Endodermal cell (in vitro differentiated cells): ENCODE measurements around the gene DDX11. TPM values are rescaled to one million over a fixed set of nuclear protein-coding genes. Genes with fewer than 3 reads are reported as not detected.
"Not testable (repeated sequence)": the region's sequence is repeated elsewhere in the genome, so short reads cannot be mapped to it uniquely, and the experiment has no call there.

Experiments used
- DNase-seq: peaks from one replicate; pipeline ENCODE4 v3.0.0-alpha.2; 2017
- H3K27ac ChIP-seq: 2 replicates; pipeline ENCODE4 v1.5.1; 2013; ENCODE audit warnings: mild to moderate bottlenecking, low read depth, low read length, moderate library complexity
- H3K27me3 ChIP-seq: 2 replicates; pipeline ENCODE4 v1.6.1; 2013; ENCODE audit warnings: mild to moderate bottlenecking, low read length, moderate library complexity; ENCODE audit not compliant: insufficient read depth, control insufficient read depth, poor library complexity, severe bottlenecking
- H3K36me3 ChIP-seq: 2 replicates; pipeline ENCODE4 v1.7.0; 2013; ENCODE audit warnings: mild to moderate bottlenecking, low read length, moderate library complexity; ENCODE audit not compliant: control insufficient read depth, insufficient read depth
- H3K4me1 ChIP-seq: one replicate; pipeline ENCODE4 v1.7.0; 2013; ENCODE audit warnings: low read length; ENCODE audit not compliant: control insufficient read depth, insufficient read depth
- H3K4me3 ChIP-seq: 2 replicates; pipeline ENCODE4 v1.5.1; 2013; ENCODE audit warnings: mild to moderate bottlenecking, low read length, moderate library complexity
- H3K9ac ChIP-seq: 2 replicates; pipeline ENCODE4 v1.6.1; 2013; ENCODE audit warnings: mild to moderate bottlenecking, low read length, moderate library complexity; ENCODE audit not compliant: poor library complexity, severe bottlenecking; ENCODE audit errors: extremely low read depth
- H3K9me3 ChIP-seq: 2 replicates; pipeline ENCODE4 v1.6.1; 2013; ENCODE audit warnings: mild to moderate bottlenecking, low read length, moderate library complexity; ENCODE audit not compliant: control insufficient read depth
- H3K27ac Mint-ChIP-seq: 2 replicates; pipeline ENCODE4 v1.8.0; 2020; ENCODE audit warnings: mixed read lengths
- H3K27me3 Mint-ChIP-seq: 2 replicates; pipeline ENCODE4 v1.8.0; 2021; ENCODE audit warnings: mild to moderate bottlenecking, mixed read lengths; ENCODE audit not compliant: insufficient read depth
- H3K36me3 Mint-ChIP-seq: 2 replicates; pipeline ENCODE4 v1.8.0; 2020; ENCODE audit warnings: low read depth, mixed read lengths
- H3K4me1 Mint-ChIP-seq: 2 replicates; pipeline ENCODE4 v1.8.0; 2020; ENCODE audit warnings: mixed read lengths
- H3K4me3 Mint-ChIP-seq: 2 replicates; pipeline ENCODE4 v1.8.0; 2020; ENCODE audit warnings: mild to moderate bottlenecking, moderate library complexity, mixed read lengths
- H3K9me3 Mint-ChIP-seq: 2 replicates; pipeline ENCODE4 v1.8.0; 2020; ENCODE audit warnings: mild to moderate bottlenecking, mixed read lengths
- WGBS, 2 experiments: methylation state at CpG; one replicate each; pipeline versions ENCODE4 v1.1.5 to v1.1.7; 2013; ENCODE audit warnings: missing lambda C conversion rate in 2 of 2, mixed read lengths in 1 of 2; ENCODE audit not compliant: insufficient coverage in 1 of 2, insufficient read length in 1 of 2; 5-methylcytosine and 5-hydroxymethylcytosine counted together
- total RNA-seq, 2 donors: library from RNA; stranded (reverse); fragmentation: NEBNext Ultra II Directional in 1 of 2; extraction: Animal tissue kit (Norgen Biotek cat#: 25700) in 1 of 2; gene quantifications; 2 replicates in 1 of 2; 3 replicates in 1 of 2; pipeline ENCODE4 v1.2.1, GENCODE V29; 2021
- TF ChIP-seq, protein P1 (sequence below): fragments of 200-600 bp; sonication (generic); conservative IDR thresholded peaks from 2 replicates; pipeline ENCODE4 v1.5.0; 2021; ENCODE audit warnings: antibody characterized with exemption, mild to moderate bottlenecking

The DDX11 gene
- total RNA-seq, 2 donors from 2014 or later, result 136 to 298 TPM

GRCh38 chr12:31122481-31122880 lies 48.8 kb downstream of the DDX11 start:
- peaks cover 15% of the 10 kb centered on the region for H3K4me1 Mint-ChIP-seq
- DNase-seq, result no peak
- H3K27ac Mint-ChIP-seq, result no peak overlapping the region

GRCh38 chr12:31124158-31124557 lies 50.5 kb downstream of the DDX11 start:
- not testable (repeated sequence) for H3K9me3 ChIP-seq

More at GRCh38 chr12:31122481-31122880, 48.8 kb downstream of the DDX11 start:
- Mint-ChIP-seq H3K4me3 (no peak overlapping the region), H3K27me3 (peaks cover 32% of the 10 kb centered on the region), H3K9me3 (no peaks in the 10 kb centered on the region), H3K36me3 (no peaks in the 10 kb centered on the region)
- Histone ChIP-seq H3K27me3 (peaks cover 32% of the 10 kb centered on the region), H3K27ac (no peak overlapping the region), H3K9me3 (no peaks in the 10 kb centered on the region), H3K9ac (no peak overlapping the region), H3K4me3 (no peak overlapping the region), H3K36me3 (no peaks in the 10 kb centered on the region), H3K4me1 (peaks cover 2% of the 10 kb centered on the region)
- WGBS, 2 experiments, result 91% methylated on average over 10 of the region's 19 CpGs; no CpG with 5 or more reads in 1 of the 2 experiments
- TF ChIP-seq, protein P1, sequence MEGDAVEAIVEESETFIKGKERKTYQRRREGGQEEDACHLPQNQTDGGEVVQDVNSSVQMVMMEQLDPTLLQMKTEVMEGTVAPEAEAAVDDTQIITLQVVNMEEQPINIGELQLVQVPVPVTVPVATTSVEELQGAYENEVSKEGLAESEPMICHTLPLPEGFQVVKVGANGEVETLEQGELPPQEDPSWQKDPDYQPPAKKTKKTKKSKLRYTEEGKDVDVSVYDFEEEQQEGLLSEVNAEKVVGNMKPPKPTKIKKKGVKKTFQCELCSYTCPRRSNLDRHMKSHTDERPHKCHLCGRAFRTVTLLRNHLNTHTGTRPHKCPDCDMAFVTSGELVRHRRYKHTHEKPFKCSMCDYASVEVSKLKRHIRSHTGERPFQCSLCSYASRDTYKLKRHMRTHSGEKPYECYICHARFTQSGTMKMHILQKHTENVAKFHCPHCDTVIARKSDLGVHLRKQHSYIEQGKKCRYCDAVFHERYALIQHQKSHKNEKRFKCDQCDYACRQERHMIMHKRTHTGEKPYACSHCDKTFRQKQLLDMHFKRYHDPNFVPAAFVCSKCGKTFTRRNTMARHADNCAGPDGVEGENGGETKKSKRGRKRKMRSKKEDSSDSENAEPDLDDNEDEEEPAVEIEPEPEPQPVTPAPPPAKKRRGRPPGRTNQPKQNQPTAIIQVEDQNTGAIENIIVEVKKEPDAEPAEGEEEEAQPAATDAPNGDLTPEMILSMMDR, result no peak

DNA sequence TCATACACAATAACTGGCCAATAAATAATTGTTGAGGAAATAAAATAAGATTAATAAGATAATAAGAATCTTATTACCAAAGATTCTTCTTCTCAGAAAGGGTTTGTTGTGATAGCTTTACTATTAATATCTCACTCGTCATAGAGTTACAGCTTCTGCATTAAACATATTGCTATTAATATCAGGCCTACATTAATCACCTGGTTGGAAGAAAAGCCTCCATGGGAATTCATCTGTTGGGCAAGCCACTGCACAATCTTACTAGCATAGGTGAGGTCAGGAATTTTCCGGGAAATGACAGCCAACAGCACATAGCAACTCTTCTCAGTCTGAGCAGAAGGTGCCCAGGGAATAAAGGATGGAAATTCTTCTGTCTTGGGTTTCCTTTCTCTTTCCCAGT lies 51.5 kb downstream of the DDX11 start:
- 91% methylated on average over 1 of the region's 2 CpGs; no CpG with 5 or more reads in 1 of the 2 experiments for WGBS, 2 experiments
- H3K9me3 ChIP-seq, H3K27me3 ChIP-seq, H3K4me3 ChIP-seq, H3K27me3 Mint-ChIP-seq, H3K4me1 ChIP-seq, H3K27ac Mint-ChIP-seq, H3K4me3 Mint-ChIP-seq, H3K27ac ChIP-seq, H3K36me3 ChIP-seq, H3K9me3 Mint-ChIP-seq, DNase-seq, H3K36me3 Mint-ChIP-seq, H3K9ac ChIP-seq: not testable (repeated sequence)
- peaks cover 12% of the 10 kb centered on the region for H3K4me1 Mint-ChIP-seq

More at GRCh38 chr12:31124158-31124557, 50.5 kb downstream of the DDX11 start:
- H3K9ac ChIP-seq, H3K27ac ChIP-seq, H3K4me3 ChIP-seq, H3K4me3 Mint-ChIP-seq, H3K9me3 Mint-ChIP-seq, H3K36me3 ChIP-seq, DNase-seq, H3K4me1 ChIP-seq, H3K27ac Mint-ChIP-seq, H3K36me3 Mint-ChIP-seq: not testable (repeated sequence)
- Mint-ChIP-seq H3K4me1 (peaks cover 12% of the 10 kb centered on the region), H3K27me3 (peaks cover 16% of the 10 kb centered on the region)
- 90 to 100% methylated on average over 3 to 5 of the region's 8 CpGs for WGBS, 2 experiments
- H3K27me3 ChIP-seq, result peaks cover 15% of the 10 kb centered on the region

DNA sequence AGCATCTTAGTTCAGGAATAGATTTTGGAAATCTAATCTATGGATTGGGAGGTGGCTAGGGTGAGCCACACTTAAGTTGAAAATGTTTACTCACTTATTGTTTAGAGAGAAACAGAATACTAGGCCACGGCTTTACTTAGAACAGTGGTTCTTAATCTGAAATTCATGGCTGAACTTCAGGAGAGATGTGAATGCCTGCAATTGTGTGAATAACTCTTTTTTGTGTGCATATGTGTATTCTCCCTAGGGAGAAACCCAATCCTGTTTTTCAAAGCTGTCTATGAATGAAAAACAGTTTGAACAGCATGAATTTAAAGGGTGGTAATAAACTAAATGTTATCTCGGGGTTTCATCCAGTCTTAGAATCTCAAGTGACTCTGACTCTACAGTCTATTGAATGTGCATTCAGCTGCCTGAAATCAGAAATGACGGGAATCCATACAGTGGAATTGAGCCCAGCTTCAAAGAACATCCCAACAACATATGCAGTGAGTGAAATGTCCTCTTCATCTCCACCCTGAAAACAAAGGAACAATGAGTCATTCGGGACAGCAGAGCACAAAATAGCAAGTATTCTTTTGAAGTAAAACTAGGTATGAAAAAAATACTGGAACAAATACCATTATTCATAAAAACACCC lies 53.7 kb downstream of the DDX11 start:
- H3K36me3 ChIP-seq, H3K27me3 ChIP-seq, H3K4me1 ChIP-seq, H3K27ac Mint-ChIP-seq, H3K4me3 Mint-ChIP-seq, H3K27me3 Mint-ChIP-seq, H3K9me3 ChIP-seq, H3K4me1 Mint-ChIP-seq, H3K36me3 Mint-ChIP-seq, H3K27ac ChIP-seq, H3K9ac ChIP-seq, DNase-seq, H3K9me3 Mint-ChIP-seq, H3K4me3 ChIP-seq: not testable (repeated sequence)
- 100% methylated on average over 1 of the region's 4 CpGs; no CpG with 5 or more reads in 1 of the 2 experiments for WGBS, 2 experiments

- not testable (repeated sequence) for H3K27ac ChIP-seq, H3K36me3 Mint-ChIP-seq, H3K9ac ChIP-seq, H3K4me3 ChIP-seq, H3K9me3 ChIP-seq, H3K4me3 Mint-ChIP-seq, H3K27ac Mint-ChIP-seq, DNase-seq, H3K4me1 Mint-ChIP-seq, H3K27me3 ChIP-seq, H3K4me1 ChIP-seq, H3K36me3 ChIP-seq
- peaks cover 15% of the 10 kb centered on the region for H3K9me3 Mint-ChIP-seq
- WGBS, 2 experiments, result no CpG with 5 or more reads among the region's 2 CpGs
- peaks cover 12% of the 10 kb centered on the region for H3K27me3 Mint-ChIP-seq
Observed at GRCh38 chr12:31136581-31136980, 62.9 kb downstream of the DDX11 start.

DNA sequence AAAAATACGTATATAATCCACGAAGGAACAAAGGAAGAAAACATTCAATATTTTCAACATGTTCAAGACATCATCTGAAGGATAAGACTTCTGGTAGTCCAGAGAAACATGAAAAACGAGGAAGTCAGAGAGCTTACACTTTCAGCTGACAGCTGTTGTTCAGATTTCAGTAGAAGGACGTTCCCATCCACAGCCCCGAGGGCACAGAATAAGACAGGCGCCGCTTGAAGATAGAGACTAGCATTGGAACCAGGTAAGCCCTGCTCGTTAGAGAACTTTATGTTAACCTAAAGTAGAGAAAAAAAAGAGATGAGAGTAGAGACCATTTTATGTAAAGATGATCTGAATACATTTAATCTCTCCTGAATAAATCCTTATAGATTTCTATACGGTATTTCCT lies 71.1 kb downstream of the DDX11 start:
- H3K4me3 ChIP-seq, H3K36me3 ChIP-seq, H3K27me3 Mint-ChIP-seq, H3K27ac Mint-ChIP-seq, H3K9me3 ChIP-seq, H3K36me3 Mint-ChIP-seq, H3K27ac ChIP-seq, H3K4me1 Mint-ChIP-seq, H3K4me1 ChIP-seq, H3K4me3 Mint-ChIP-seq, H3K27me3 ChIP-seq, H3K9ac ChIP-seq, DNase-seq: not testable (repeated sequence)
- 80% methylated on average over 6 of the region's 9 CpGs; no CpG with 5 or more reads in 1 of the 2 experiments for WGBS, 2 experiments
- H3K9me3 Mint-ChIP-seq, result peaks cover 11% of the 10 kb centered on the region
